ENCODE data around the gene PDGFD. TPM values are rescaled to one million over a fixed set of nuclear protein-coding genes. Genes with fewer than 3 reads are reported as not detected.

Gene PDGFD
- total and polyA plus RNA-seq, 2 donors (not counting 3 experiments of a cell fraction or from before 2014, with no cell fraction given) = 6.3 to 13.1 TPM

DNA sequence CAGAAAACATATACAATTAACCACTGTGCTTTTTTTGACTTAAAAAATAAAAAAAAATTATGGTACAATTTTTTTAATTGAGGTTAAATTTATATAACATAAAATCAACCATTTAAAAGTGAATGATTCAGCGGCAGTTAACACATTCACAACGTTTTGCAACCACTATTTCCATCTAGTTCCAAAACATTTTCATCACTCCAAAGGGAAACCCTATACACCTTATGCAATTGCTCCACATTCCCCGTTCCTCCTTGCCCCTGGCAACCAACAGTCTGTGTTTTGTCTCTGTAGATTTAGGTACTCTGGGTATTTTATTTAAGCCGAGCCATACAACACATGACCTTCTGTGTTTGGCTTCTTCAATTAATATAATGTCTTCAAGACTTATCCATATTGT, 112.2 kb downstream of the PDGFD start:
- CTCF ChIA-PET = no interaction called here
- BruUV-seq (replicated peaks) = no TSS peak
- no peak overlapping the region for H2AFZ ChIP-seq (ENCODE audit: low read depth, low read length)

More for the DNA sequence above, 112.2 kb downstream of the PDGFD start:
- H3K9ac ChIP-seq (replicated peaks; ENCODE audit: extremely low read depth, insufficient read depth, low read length) = no peak overlapping the region
- H3K4me2 ChIP-seq (ENCODE audit: insufficient read depth, low read length) = no peak overlapping the region
- dilution Hi-C loops (cut with MboI; ENCODE audit: extremely low pct_ligation_motif_present, low sequenced_read_pairs) (no loop called here), intact Hi-C loops (cut with micrococcal nuclease) (no loop called here)
- FAIRE-seq (no peak), DNase-seq (ENCODE audit: low read depth, low spot score) (no peak)
- H3K79me2 ChIP-seq (ENCODE audit: control insufficient read depth, insufficient read depth, low read length) = no peaks in the 10 kb centered on the region
- H3K9me1 ChIP-seq (replicated peaks; ENCODE audit: control insufficient read depth, extremely low read depth, insufficient read depth, low read length) = no peaks in the 10 kb centered on the region
- no peaks in the 10 kb centered on the region for H3K9me3 ChIP-seq (replicated peaks; ENCODE audit: control insufficient read depth, insufficient read depth, low read length)
- H3K4me1 ChIP-seq (ENCODE audit: control insufficient read depth, extremely low read depth, insufficient read depth, low read length) = no peaks in the 10 kb centered on the region
- TF ChIP-seq MYC (IDR thresholded peaks at IDR 0.05; ENCODE audit: low read depth, low read length) = no peak
- TF ChIP-seq, protein P1, sequence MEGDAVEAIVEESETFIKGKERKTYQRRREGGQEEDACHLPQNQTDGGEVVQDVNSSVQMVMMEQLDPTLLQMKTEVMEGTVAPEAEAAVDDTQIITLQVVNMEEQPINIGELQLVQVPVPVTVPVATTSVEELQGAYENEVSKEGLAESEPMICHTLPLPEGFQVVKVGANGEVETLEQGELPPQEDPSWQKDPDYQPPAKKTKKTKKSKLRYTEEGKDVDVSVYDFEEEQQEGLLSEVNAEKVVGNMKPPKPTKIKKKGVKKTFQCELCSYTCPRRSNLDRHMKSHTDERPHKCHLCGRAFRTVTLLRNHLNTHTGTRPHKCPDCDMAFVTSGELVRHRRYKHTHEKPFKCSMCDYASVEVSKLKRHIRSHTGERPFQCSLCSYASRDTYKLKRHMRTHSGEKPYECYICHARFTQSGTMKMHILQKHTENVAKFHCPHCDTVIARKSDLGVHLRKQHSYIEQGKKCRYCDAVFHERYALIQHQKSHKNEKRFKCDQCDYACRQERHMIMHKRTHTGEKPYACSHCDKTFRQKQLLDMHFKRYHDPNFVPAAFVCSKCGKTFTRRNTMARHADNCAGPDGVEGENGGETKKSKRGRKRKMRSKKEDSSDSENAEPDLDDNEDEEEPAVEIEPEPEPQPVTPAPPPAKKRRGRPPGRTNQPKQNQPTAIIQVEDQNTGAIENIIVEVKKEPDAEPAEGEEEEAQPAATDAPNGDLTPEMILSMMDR (IDR thresholded peaks at IDR 0.05; ENCODE audit: extremely low read depth in 1 of 2, insufficient read depth in 1 of 2, low read depth in 1 of 2, low read length in 2 of 2) = no peak
- no peak for TF ChIP-seq JUN (IDR thresholded peaks at IDR 0.05; ENCODE audit: borderline replicate concordance, insufficient read depth, insufficient read length, low read depth)
- no peak for TF ChIP-seq POLR2A (IDR thresholded peaks at IDR 0.05; ENCODE audit: low read depth, low read length)
- TF ChIP-seq FOS (IDR thresholded peaks at IDR 0.05; ENCODE audit: borderline replicate concordance, insufficient read depth, low read length) = no peak
- no peak for TF ChIP-seq GATA2 (IDR thresholded peaks at IDR 0.05; ENCODE audit: insufficient read depth, insufficient read length, low read depth, low read length)
- no peak for TF ChIP-seq EZH2 (IDR thresholded peaks at IDR 0.05; ENCODE audit: borderline replicate concordance, low read depth, low read length, severe bottlenecking)
- TF ChIP-seq MAX (IDR thresholded peaks at IDR 0.05; ENCODE audit: insufficient read depth, insufficient read length) = no peak
- TF ChIP-seq POLR2AphosphoS5 (IDR thresholded peaks at IDR 0.05; ENCODE audit: insufficient read depth, low read depth, low read length) = no peak
- no peaks in the 10 kb centered on the region for H3K36me3 ChIP-seq (ENCODE audit: control insufficient read depth in 2 of 2, extremely low read depth in 1 of 2, insufficient read depth in 2 of 2, low read length in 2 of 2)
- POLR2A ChIA-PET = no interaction called here
- H3K27me3 ChIP-seq (ENCODE audit: control insufficient read depth in 2 of 2, insufficient read depth in 2 of 2, low read length in 2 of 2) = no peaks in the 10 kb centered on the region
- H3K4me3 ChIP-seq (replicated peaks in 1 of 3; ENCODE audit: insufficient read depth in 1 of 3, low read depth in 1 of 3, low read length in 3 of 3) = no peak overlapping the region
- H4K20me1 ChIP-seq (replicated peaks; ENCODE audit: control insufficient read depth, extremely low read depth, insufficient read depth, low read length) = no peaks in the 10 kb centered on the region
- H3K27ac ChIP-seq (ENCODE audit: insufficient read depth, low read depth, low read length) = no peak overlapping the region

Data from endothelial cell of umbilical vein (primary cell).